Measurements from ENCODE around the gene HBE1.

GRCh38 chr11:5226732-5227310 lies 42.9 kb downstream of the HBE1 start, which contains the start of gene HBB:
- no peak for TF ChIP-seq CTCF (IDR thresholded peaks at IDR 0.05)
- TF ChIP-seq POLR2A (IDR thresholded peaks at IDR 0.05) = no peak

All from body of pancreas (tissue), 4 donors.